Vagina (tissue), 2 donors: ENCODE measurements around the gene SYNDIG1.

ENCODE experiments used
- POLR2A ChIP-seq, 2 donors: fragments of 450-650 bp; IDR thresholded peaks; one replicate each; pipeline ENCODE4 v1.6.1; 2017; ENCODE audit warnings: antibody characterized with exemption in 2 of 2, mild to moderate bottlenecking in 2 of 2, moderate library complexity in 2 of 2
- TF ChIP-seq, protein P1 (sequence below), 3 experiments: fragments of 450-650 bp in 2 of 3; fragments of 200-600 bp in 1 of 3; sonication (generic) in 1 of 3; IDR thresholded peaks; one replicate each; pipeline ENCODE4 v1.5.1; 2017 to 2019; ENCODE audit warnings: antibody characterized with exemption in 3 of 3, mild to moderate bottlenecking in 2 of 3, moderate library complexity in 2 of 3

DNA sequence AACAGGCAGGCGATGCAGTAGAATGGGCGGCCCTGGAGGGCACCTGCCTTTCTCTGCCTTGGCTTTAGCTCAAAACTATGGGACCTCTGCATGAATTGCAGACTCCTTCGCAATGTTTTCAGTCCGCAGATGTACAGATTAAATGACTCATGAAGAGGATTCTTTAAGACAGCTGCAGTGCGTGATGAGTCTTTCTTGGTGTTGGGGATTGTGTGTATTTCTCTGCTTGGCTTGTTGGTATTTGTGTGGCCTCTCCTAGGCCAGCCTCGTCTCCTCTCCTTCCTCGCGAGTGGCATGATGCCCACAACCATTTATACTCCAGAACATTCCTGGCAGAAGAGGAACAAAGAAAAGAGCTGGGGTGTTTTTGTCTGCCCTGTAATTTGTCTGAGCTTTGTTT, 110.6 kb downstream of the SYNDIG1 start:
- TF ChIP-seq, protein P1, sequence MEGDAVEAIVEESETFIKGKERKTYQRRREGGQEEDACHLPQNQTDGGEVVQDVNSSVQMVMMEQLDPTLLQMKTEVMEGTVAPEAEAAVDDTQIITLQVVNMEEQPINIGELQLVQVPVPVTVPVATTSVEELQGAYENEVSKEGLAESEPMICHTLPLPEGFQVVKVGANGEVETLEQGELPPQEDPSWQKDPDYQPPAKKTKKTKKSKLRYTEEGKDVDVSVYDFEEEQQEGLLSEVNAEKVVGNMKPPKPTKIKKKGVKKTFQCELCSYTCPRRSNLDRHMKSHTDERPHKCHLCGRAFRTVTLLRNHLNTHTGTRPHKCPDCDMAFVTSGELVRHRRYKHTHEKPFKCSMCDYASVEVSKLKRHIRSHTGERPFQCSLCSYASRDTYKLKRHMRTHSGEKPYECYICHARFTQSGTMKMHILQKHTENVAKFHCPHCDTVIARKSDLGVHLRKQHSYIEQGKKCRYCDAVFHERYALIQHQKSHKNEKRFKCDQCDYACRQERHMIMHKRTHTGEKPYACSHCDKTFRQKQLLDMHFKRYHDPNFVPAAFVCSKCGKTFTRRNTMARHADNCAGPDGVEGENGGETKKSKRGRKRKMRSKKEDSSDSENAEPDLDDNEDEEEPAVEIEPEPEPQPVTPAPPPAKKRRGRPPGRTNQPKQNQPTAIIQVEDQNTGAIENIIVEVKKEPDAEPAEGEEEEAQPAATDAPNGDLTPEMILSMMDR (IDR thresholded peaks at IDR 0.05): no peak
- no peak for TF ChIP-seq POLR2A (IDR thresholded peaks at IDR 0.05)
